Brain microvascular endothelial cell (primary cell): ENCODE measurements around the gene DEPDC5.

Experiments
- DNase-seq: peaks from one replicate; pipeline ENCODE4 v3.0.0-alpha.2; 2020
- H3K27ac ChIP-seq: fragments of 250-450 bp; sonication (Bioruptor Pico); 2 replicates; pipeline ENCODE4 v1.5.1; 2020; ENCODE audit warnings: mild to moderate bottlenecking, moderate library complexity
- H3K27me3 ChIP-seq: fragments of 250-450 bp; sonication (Bioruptor Pico); replicated peaks from 2 replicates; pipeline ENCODE4 v1.5.1; 2020; ENCODE audit warnings: mild to moderate bottlenecking
- H3K36me3 ChIP-seq: fragments of 250-450 bp; sonication (Bioruptor Pico); replicated peaks from 2 replicates; pipeline ENCODE4 v1.5.1; 2020; ENCODE audit warnings: mild to moderate bottlenecking
- H3K4me3 ChIP-seq: 2 replicates; pipeline ENCODE4 v1.5.1; 2011; ENCODE audit warnings: low read depth, mild to moderate bottlenecking, control low read depth, low read length, moderate library complexity
- CTCF ChIP-seq: IDR thresholded peaks from 2 replicates; pipeline ENCODE4 v1.5.1; 2011; ENCODE audit warnings: low read depth, mild to moderate bottlenecking, moderate library complexity, low read length, control low read depth, inconsistent platforms; ENCODE audit errors: missing control alignments
- in situ Hi-C: cut with HindIII; loops from 2 replicates; pipeline ENCODE4 v1.10.0; 2017; ENCODE audit warnings: low sequenced_read_pairs, low pct_ligation_motif_present

The DEPDC5 gene

GRCh38 chr22:31844941-31845340 is 91.1 kb downstream of the DEPDC5 start:
- in situ Hi-C loops = no loop called here
- Histone ChIP-seq H3K27me3 (no peaks in the 10 kb centered on the region), H3K36me3 (peaks cover 27% of the 10 kb centered on the region), H3K27ac (no peak overlapping the region), H3K4me3 (no peak overlapping the region)
- no peak for DNase-seq
- TF ChIP-seq CTCF = no peak

- Histone ChIP-seq H3K4me3 (no peak overlapping the region), H3K27me3 (no peaks in the 10 kb centered on the region), H3K36me3 (peaks cover 27% of the 10 kb centered on the region), H3K27ac (peak overlapping the region; percentile 54)
- peak; percentile 74 for TF ChIP-seq CTCF
- in situ Hi-C loops = no loop called here
- DNase-seq = peak; percentile 68
Observed at GRCh38 chr22:31846161-31847115, 92.6 kb downstream of the DEPDC5 start.

GRCh38 chr22:31848411-31848810 is 94.6 kb downstream of the DEPDC5 start:
- in situ Hi-C loops = no loop called here
- no peak overlapping the region for H3K4me3 ChIP-seq
- H3K27ac ChIP-seq = no peak overlapping the region
- TF ChIP-seq CTCF = no peak
- DNase-seq = no peak
- H3K36me3 ChIP-seq = peaks cover 27% of the 10 kb centered on the region
- no peaks in the 10 kb centered on the region for H3K27me3 ChIP-seq

- H3K4me3 ChIP-seq = no peak overlapping the region
- in situ Hi-C loops = no loop called here
- H3K27me3 ChIP-seq = no peaks in the 10 kb centered on the region
- TF ChIP-seq CTCF = no peak
- no peak for DNase-seq
- peaks cover 20% of the 10 kb centered on the region for H3K36me3 ChIP-seq
- H3K27ac ChIP-seq = no peak overlapping the region
Observed at GRCh38 chr22:31850135-31850534, 96.3 kb downstream of the DEPDC5 start.

- no peaks in the 10 kb centered on the region for H3K27me3 ChIP-seq
- H3K4me3 ChIP-seq = no peak overlapping the region
- peak; percentile 19 for DNase-seq
- no peak overlapping the region for H3K27ac ChIP-seq
- TF ChIP-seq CTCF = no peak
- in situ Hi-C loops = no loop called here
- peaks cover 12% of the 10 kb centered on the region for H3K36me3 ChIP-seq
Observed at GRCh38 chr22:31852691-31853421, 99.0 kb downstream of the DEPDC5 start.
